GM23248 (cell line): ENCODE results near the gene FAM216B. TPM values are rescaled to one million over a fixed set of nuclear protein-coding genes. Genes with fewer than 3 reads are reported as not detected.

Experiments used
- DNase-seq: peaks from one replicate; pipeline ENCODE4 v3.0.0-alpha.2; 2015
- H2AFZ ChIP-seq: fragments of 200-600 bp; sonication (generic); 2 replicates; pipeline ENCODE4 v1.6.1; 2016; ENCODE audit warnings: antibody characterized with exemption
- H3F3A ChIP-seq: fragments of 200-600 bp; sonication (generic); 2 replicates; pipeline ENCODE4 v1.6.1; 2016; ENCODE audit warnings: mild to moderate bottlenecking, antibody characterized with exemption, mixed run types; ENCODE audit not compliant: insufficient read depth
- H3K27ac ChIP-seq: fragments of 200-600 bp; sonication (generic); 2 replicates; pipeline ENCODE4 v1.5.1; 2016; ENCODE audit warnings: mild to moderate bottlenecking
- H3K27me3 ChIP-seq: fragments of 200-600 bp; sonication (generic); replicated peaks from 2 replicates; pipeline ENCODE4 v1.6.1; 2016; ENCODE audit warnings: mild to moderate bottlenecking; ENCODE audit not compliant: insufficient read depth
- H3K36me3 ChIP-seq: fragments of 200-600 bp; sonication (generic); 2 replicates; pipeline ENCODE4 v1.6.1; 2016; ENCODE audit warnings: low read depth, mild to moderate bottlenecking
- H3K4me1 ChIP-seq: fragments of 200-600 bp; sonication (generic); 2 replicates; pipeline ENCODE4 v1.6.1; 2016; ENCODE audit warnings: mild to moderate bottlenecking; ENCODE audit not compliant: insufficient read depth
- H3K4me2 ChIP-seq: fragments of 200-600 bp; sonication (generic); one replicate; pipeline ENCODE4 v1.6.1; 2016; ENCODE audit warnings: mild to moderate bottlenecking; ENCODE audit not compliant: unreplicated experiment
- H3K4me3 ChIP-seq: fragments of 200-600 bp; sonication (generic); 2 replicates; pipeline ENCODE4 v1.5.1; 2016; ENCODE audit warnings: mild to moderate bottlenecking
- H3K79me2 ChIP-seq: fragments of 200-600 bp; sonication (generic); 2 replicates; pipeline ENCODE4 v1.6.1; 2016; ENCODE audit warnings: mild to moderate bottlenecking; ENCODE audit not compliant: insufficient read depth
- H3K9ac ChIP-seq: fragments of 200-600 bp; sonication (generic); 2 replicates; pipeline ENCODE4 v1.6.1; 2016; ENCODE audit warnings: mild to moderate bottlenecking
- H3K9me2 ChIP-seq: fragments of 200-600 bp; sonication (generic); 2 replicates; pipeline ENCODE4 v1.6.1; 2016; ENCODE audit warnings: mixed run types, mild to moderate bottlenecking, moderate library complexity; ENCODE audit not compliant: insufficient read depth
- H3K9me3 ChIP-seq: fragments of 200-600 bp; sonication (generic); one replicate; pipeline ENCODE4 v1.6.1; 2017; ENCODE audit warnings: low read depth
- H4K20me1 ChIP-seq: fragments of 200-600 bp; sonication (generic); 2 replicates; pipeline ENCODE4 v1.6.0; 2016; ENCODE audit not compliant: insufficient read depth
- EZH2 ChIP-seq: fragments of 200-600 bp; sonication (generic); IDR thresholded peaks from 2 replicates; pipeline ENCODE4 v1.6.1; 2018; ENCODE audit warnings: antibody characterized with exemption, mild to moderate bottlenecking; ENCODE audit not compliant: insufficient read depth, poor library complexity, severe bottlenecking
- EZH2phosphoT487 ChIP-seq: fragments of 200-600 bp; sonication (generic); IDR thresholded peaks from 2 replicates; pipeline ENCODE4 v1.6.1; 2018; ENCODE audit warnings: antibody characterized with exemption, moderate library complexity, mild to moderate bottlenecking, low read depth; ENCODE audit not compliant: insufficient read depth
- WGBS, 2 experiments: methylation state at CpG; one replicate each; pipeline ENCODE4 v1.1.6; 2015 to 2017; ENCODE audit warnings: low lambda C conversion rate in 2 of 2, low coverage in 1 of 2; ENCODE audit errors: missing lambda C conversion rate in 2 of 2; 5-methylcytosine and 5-hydroxymethylcytosine counted together
- in situ Hi-C: fragments of 300-500 bp; cut with MboI; formaldehyde crosslinking; loops from 2 replicates; pipeline ENCODE4 v1.15.0; 2020
- polyA plus RNA-seq: library from polyadenylated mRNA; unstranded; fragments of >200 nt; fragmentation: Nextera tagmentation; extraction: Ambion mirVana; gene quantifications from 2 replicates; pipeline ENCODE4 v1.2.1, GENCODE V29; 2016
- total RNA-seq: library from RNA; depleted of rRNA; stranded (reverse); fragments of >200 nt; shearing (Covaris generic); gene quantifications from 2 replicates; pipeline ENCODE4 v1.2.3, GENCODE V29; 2014

The FAM216B gene
- total and polyA plus RNA-seq, 2 experiments from 2014 or later = not detected

GRCh38 chr13:42757678-42758420, 23.5 kb upstream of the FAM216B start:
- H3F3A ChIP-seq = peaks cover 8% of the 10 kb centered on the region
- H3K9me3 ChIP-seq = no peaks in the 10 kb centered on the region
- no peak overlapping the region for H3K27ac ChIP-seq
- no peak overlapping the region for H2AFZ ChIP-seq
- no peak overlapping the region for H3K4me2 ChIP-seq
- no peaks in the 10 kb centered on the region for H3K36me3 ChIP-seq
- no peaks in the 10 kb centered on the region for H3K9me2 ChIP-seq
- TF ChIP-seq EZH2 (no peak), EZH2phosphoT487 (no peak)
- H4K20me1 ChIP-seq = no peaks in the 10 kb centered on the region
- 74 to 88% methylated on average over 2 of the region's 2 CpGs for WGBS, 2 experiments
- no peak overlapping the region for H3K4me3 ChIP-seq
- no peak for DNase-seq
- in situ Hi-C loops = no loop called here
- H3K4me1 ChIP-seq = peaks cover 9% of the 10 kb centered on the region
- H3K79me2 ChIP-seq = no peaks in the 10 kb centered on the region
- no peaks in the 10 kb centered on the region for H3K27me3 ChIP-seq
- H3K9ac ChIP-seq = no peak overlapping the region

- no peak for TF ChIP-seq EZH2
- TF ChIP-seq EZH2phosphoT487 = no peak
- 87 to 88% methylated on average over 3 of the region's 3 CpGs for WGBS, 2 experiments
- Histone ChIP-seq H3K27me3 (no peaks in the 10 kb centered on the region), H3K27ac (no peak overlapping the region), H3K4me1 (peaks cover 9% of the 10 kb centered on the region), H3K79me2 (no peaks in the 10 kb centered on the region), H2AFZ (no peak overlapping the region), H3K9me3 (no peaks in the 10 kb centered on the region), H3F3A (peaks cover 10% of the 10 kb centered on the region), H3K4me2 (no peak overlapping the region), H4K20me1 (no peaks in the 10 kb centered on the region), H3K4me3 (no peak overlapping the region), H3K9ac (no peak overlapping the region), H3K9me2 (no peaks in the 10 kb centered on the region), H3K36me3 (no peaks in the 10 kb centered on the region)
- DNase-seq = no peak
- in situ Hi-C loops = no loop called here
Measured at GRCh38 chr13:42758515-42758914, 22.9 kb upstream of the FAM216B start.

- Histone ChIP-seq H3K27me3 (no peaks in the 10 kb centered on the region), H3K9me3 (no peaks in the 10 kb centered on the region), H4K20me1 (no peaks in the 10 kb centered on the region), H3K4me1 (peaks cover 9% of the 10 kb centered on the region), H3K9ac (no peak overlapping the region), H3K4me2 (no peak overlapping the region), H3K4me3 (no peak overlapping the region), H3K9me2 (no peaks in the 10 kb centered on the region), H3F3A (peaks cover 10% of the 10 kb centered on the region), H3K79me2 (no peaks in the 10 kb centered on the region), H3K27ac (no peak overlapping the region), H3K36me3 (no peaks in the 10 kb centered on the region), H2AFZ (no peak overlapping the region)
- WGBS, 2 experiments = 82% methylated on average over 5 of the region's 5 CpGs
- TF ChIP-seq EZH2phosphoT487 (no peak), EZH2 (no peak)
- DNase-seq = no peak
- in situ Hi-C loops = no loop called here
Measured at GRCh38 chr13:42760951-42761350, 20.4 kb upstream of the FAM216B start.

GRCh38 chr13:42762251-42762650, 19.1 kb upstream of the FAM216B start:
- Histone ChIP-seq H3K4me1 (peaks cover 9% of the 10 kb centered on the region), H3K27me3 (no peaks in the 10 kb centered on the region), H3K4me3 (no peak overlapping the region), H3K4me2 (peak overlapping the region; percentile 20), H3K9me2 (no peaks in the 10 kb centered on the region), H3K27ac (peak overlapping the region; percentile 53), H3K79me2 (no peaks in the 10 kb centered on the region), H3F3A (peaks cover 10% of the 10 kb centered on the region), H3K36me3 (no peaks in the 10 kb centered on the region), H3K9me3 (no peaks in the 10 kb centered on the region), H2AFZ (no peak overlapping the region), H4K20me1 (no peaks in the 10 kb centered on the region), H3K9ac (no peak overlapping the region)
- no peak for DNase-seq
- TF ChIP-seq EZH2 (no peak), EZH2phosphoT487 (no peak)
- 96 to 99% methylated on average over 3 of the region's 3 CpGs for WGBS, 2 experiments
- in situ Hi-C loops = no loop called here

- in situ Hi-C loops = no loop called here
- WGBS, 2 experiments = 2 to 6% methylated on average over 2 of the region's 2 CpGs
- no peaks in the 10 kb centered on the region for H3K9me3 ChIP-seq
- H4K20me1 ChIP-seq = no peaks in the 10 kb centered on the region
- H3K27ac ChIP-seq = peak overlapping the region; percentile 53
- no peak overlapping the region for H3K9ac ChIP-seq
- no peaks in the 10 kb centered on the region for H3K79me2 ChIP-seq
- peaks cover 9% of the 10 kb centered on the region for H3K4me1 ChIP-seq
- H2AFZ ChIP-seq = no peak overlapping the region
- peak; percentile 87 for DNase-seq
- TF ChIP-seq EZH2phosphoT487 = no peak
- TF ChIP-seq EZH2 = no peak
- no peak overlapping the region for H3K4me2 ChIP-seq
- H3K36me3 ChIP-seq = no peaks in the 10 kb centered on the region
- peaks cover 10% of the 10 kb centered on the region for H3F3A ChIP-seq
- no peak overlapping the region for H3K4me3 ChIP-seq
- H3K9me2 ChIP-seq = no peaks in the 10 kb centered on the region
- no peaks in the 10 kb centered on the region for H3K27me3 ChIP-seq
Measured at GRCh38 chr13:42762917-42763316, 18.5 kb upstream of the FAM216B start.
